ENCODE results near the gene DDX47.

- TF ChIP-seq CTCF (IDR thresholded peaks at IDR 0.05; ENCODE audit: low read length) (no peak), EZH2 (optimal IDR thresholded peaks at IDR 0.05; ENCODE audit: low read depth, low read length) (no peak), EZH2phosphoT487 (IDR thresholded peaks at IDR 0.05; ENCODE audit: low read length) (no peak)
Measured at GRCh38 chr12:12798480-12798879, 14.7 kb upstream of the DDX47 start.

All from MM.1S (cell line).